C4-2B (cell line): ENCODE measurements around the gene MARK2.

ENCODE experiments used
- CTCF ChIP-seq: fragments of 450-650 bp; conservative IDR thresholded peaks from 2 replicates; pipeline ENCODE4 v1.5.1; 2017; ENCODE audit warnings: mild to moderate bottlenecking
- ZFX ChIP-seq: fragments of 450-650 bp; IDR thresholded peaks from 2 replicates; pipeline ENCODE4 v1.6.1; 2017

- no peak for TF ChIP-seq CTCF
- no peak for TF ChIP-seq ZFX
Observed at GRCh38 chr11:63821411-63821810, 17.5 kb upstream of the MARK2 start.
